NOMO-1 (cell line): Measurements from ENCODE around the gene TSEN2.
"Not testable (repeated sequence)": the region's sequence is repeated elsewhere in the genome, so short reads cannot be mapped to it uniquely, and the experiment has no call there.

Source experiments
- DNase-seq, 2 experiments: peaks; one replicate each; lab custom pipeline; 2025; ENCODE audit not compliant: unreplicated experiment in 2 of 2; lab: John Stamatoyannopoulos, UW

Gene TSEN2

GRCh38 chr3:12499474-12499873 is 15.2 kb downstream of the TSEN2 start:
- DNase-seq = no peak

- DNase-seq = no peak
Observed at GRCh38 chr3:12501360-12502020, 17.2 kb downstream of the TSEN2 start.

DNA sequence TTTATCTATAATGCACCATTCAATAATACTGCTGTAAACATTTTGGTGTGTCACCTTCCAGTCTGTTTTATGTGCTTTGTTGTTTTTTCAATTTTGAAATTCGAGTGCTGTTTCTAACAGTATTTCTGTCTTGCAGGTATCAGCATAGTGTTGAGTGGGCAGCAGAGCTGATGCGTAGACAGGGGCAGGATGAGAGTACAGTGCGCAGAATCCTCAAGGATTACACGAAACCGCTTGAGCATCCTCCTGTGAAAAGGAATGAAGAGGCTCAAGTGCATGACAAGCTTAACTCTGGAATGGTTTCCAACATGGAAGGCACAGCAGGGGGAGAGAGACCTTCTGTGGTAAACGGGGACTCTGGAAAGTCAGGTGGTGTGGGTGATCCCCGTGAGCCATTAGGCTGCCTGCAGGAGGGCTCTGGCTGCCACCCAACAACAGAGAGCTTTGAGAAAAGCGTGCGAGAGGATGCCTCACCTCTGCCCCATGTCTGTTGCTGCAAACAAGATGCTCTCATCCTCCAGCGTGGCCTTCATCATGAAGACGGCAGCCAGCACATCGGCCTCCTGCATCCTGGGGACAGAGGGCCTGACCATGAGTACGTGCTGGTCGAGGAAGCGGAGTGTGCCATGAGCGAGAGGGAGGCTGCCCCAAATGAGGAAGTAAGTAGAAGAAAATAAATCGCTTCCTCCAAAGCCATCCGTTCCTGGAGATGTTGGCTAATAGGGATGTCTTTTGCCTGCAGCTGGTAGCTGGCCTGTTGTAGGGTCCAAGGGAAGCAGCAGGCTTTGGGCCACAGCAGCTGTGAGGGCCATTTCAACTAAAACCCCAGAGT is 19.1 kb downstream of the TSEN2 start:
- DNase-seq = peak; percentile 83 to 90

- no peak for DNase-seq
Observed at GRCh38 chr3:12506201-12506709, 22.0 kb downstream of the TSEN2 start.

DNA sequence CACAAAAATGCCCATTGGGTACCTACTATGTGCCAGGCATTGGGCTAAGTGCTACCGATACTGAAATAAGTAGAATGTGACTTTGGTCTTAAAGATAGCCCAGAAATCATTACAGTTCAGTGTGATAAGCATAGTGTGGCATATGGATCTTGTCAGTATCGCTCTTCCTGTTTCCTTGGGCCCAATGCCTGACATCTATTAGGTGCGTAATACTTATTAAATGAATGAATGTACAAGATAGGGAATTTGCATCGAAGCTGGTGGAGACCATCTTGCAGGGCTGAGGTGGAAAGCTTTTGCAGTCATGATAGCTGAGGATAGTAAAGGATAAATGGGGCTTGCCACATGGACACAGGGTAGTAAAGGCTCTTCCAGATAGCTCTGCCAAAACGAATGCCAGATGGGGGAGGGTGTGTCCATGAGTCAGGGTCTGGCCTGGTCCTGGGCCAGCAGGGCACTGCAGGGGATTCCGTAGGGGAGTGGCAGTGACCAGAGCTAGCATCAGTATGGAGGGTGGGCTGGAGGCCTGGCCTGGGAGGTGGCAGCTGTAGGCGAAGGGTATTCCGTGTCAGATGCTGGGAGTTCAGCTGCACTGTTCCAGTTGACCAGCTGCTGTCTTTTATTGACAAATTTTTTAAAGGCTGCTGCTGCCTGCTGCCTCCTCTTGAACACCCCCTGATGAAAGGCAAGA is 23.5 kb downstream of the TSEN2 start:
- DNase-seq = no peak

DNA sequence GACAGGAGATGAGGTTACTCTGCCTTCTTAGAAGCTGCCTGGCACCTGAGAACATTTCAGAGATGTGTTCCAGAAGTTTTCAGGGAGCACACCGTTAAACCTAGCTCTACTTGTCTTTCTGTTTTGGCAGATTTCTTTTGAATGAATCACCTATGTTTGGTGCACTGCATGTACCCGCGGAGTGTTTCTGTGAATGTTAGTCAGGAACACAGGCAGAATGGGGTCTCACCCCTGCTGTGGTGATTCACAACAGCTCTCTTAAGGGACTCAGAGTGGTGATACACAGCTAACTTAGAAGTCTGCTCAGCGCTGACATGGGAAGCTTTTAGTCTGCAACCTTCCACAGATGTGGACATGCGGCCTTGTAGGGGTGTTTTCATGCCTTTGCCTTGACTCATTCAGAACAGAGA is 24.0 kb downstream of the TSEN2 start:
- no peak for DNase-seq

GRCh38 chr3:12509466-12509865 is 25.2 kb downstream of the TSEN2 start:
- DNase-seq = no peak

GRCh38 chr3:12512534-12513118 is 28.3 kb downstream of the TSEN2 start:
- DNase-seq = no peak

DNA sequence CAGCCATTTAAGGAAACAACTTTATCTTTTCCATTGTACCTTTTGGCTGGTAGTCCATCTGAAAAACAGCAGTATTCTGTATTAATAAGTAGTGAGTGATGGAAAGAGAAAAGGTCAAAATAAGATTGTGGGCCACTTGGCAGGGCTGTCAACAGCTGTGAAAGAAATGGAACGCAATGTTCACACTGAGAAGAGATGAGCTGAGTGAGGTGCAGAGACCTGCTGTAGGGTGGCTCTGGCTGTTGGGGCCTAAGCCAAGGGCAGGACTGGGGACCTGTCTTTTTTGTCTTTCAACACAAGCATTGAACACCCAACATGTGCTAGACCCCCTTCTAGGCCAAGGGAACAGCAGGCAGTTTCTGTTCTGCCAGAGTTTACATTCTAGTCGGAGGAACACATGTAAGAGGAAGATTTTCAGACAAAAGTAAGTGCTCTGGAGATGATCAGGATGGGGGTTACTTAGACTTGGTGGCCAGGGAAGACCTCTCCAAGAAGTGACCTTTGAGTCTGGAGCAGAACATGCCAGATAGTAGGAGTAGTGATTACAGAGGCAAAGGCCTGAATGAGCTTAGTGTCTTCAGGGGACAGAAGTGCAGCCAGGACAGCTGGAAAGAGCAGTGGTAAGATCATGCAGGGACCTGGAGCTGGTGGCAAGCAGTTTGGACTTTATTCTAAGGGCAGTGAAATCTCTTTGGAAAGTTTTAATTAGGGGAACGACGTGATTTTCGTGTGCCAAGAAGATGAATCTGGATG is 29.6 kb downstream of the TSEN2 start:
- no peak for DNase-seq

- DNase-seq = no peak
Observed at GRCh38 chr3:12515631-12516030, 31.4 kb downstream of the TSEN2 start.

DNA sequence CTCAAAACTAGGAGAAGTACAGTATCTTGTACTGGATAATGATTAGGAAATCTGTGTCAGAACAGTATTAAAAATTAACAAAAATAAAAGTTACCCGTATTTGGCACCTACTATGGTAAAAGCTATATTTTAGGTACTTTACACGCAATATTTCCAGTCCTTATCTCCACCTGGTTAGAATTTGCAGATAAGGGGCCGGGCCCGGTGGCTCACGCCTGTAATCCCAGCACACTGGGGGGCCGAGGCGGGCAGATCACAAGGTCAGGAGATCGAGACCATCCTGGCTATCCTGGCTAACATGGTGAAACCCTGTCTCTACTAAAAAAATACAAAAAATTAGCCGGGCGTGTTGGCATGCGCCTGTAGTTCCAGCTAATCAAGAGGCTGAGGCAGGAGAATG is 32.6 kb downstream of the TSEN2 start:
- no peak for DNase-seq

GRCh38 chr3:12518261-12519028 is 34.2 kb downstream of the TSEN2 start:
- DNase-seq = no peak

- DNase-seq = no peak
Observed at GRCh38 chr3:12521010-12521409, 36.7 kb downstream of the TSEN2 start.

GRCh38 chr3:12522721-12523120 is 38.4 kb downstream of the TSEN2 start:
- DNase-seq = no peak

GRCh38 chr3:12527757-12528143 is 43.5 kb downstream of the TSEN2 start:
- no peak for DNase-seq

GRCh38 chr3:12532182-12532581 is 47.9 kb downstream of the TSEN2 start:
- no peak for DNase-seq

GRCh38 chr3:12536423-12536822 is 52.1 kb downstream of the TSEN2 start:
- no peak for DNase-seq

- DNase-seq = no peak
Observed at GRCh38 chr3:12541625-12542024, 57.3 kb downstream of the TSEN2 start.

GRCh38 chr3:12543497-12543896 is 59.2 kb downstream of the TSEN2 start:
- not testable (repeated sequence) for DNase-seq
